K562 (cell line): ENCODE data around the gene EPN2.

ENCODE experiments used
- HNRNPH1 ChIP-seq: fragments of 200-400 bp; formaldehyde crosslinking; optimal IDR thresholded peaks from 2 replicates; pipeline ENCODE3; 2017; ENCODE audit warnings: low read depth, mild to moderate bottlenecking, low read length, moderate library complexity
- LEF1 ChIP-seq: fragments of 450-650 bp; IDR thresholded peaks from 2 replicates; pipeline ENCODE4 v1.6.1; 2016; ENCODE audit warnings: mild to moderate bottlenecking
- MCM2 ChIP-seq: fragments of 450-650 bp; IDR thresholded peaks from 2 replicates; pipeline ENCODE4 v1.6.1; 2017; ENCODE audit warnings: low read depth, mild to moderate bottlenecking
- ZNF232 ChIP-seq: sonication (generic); formaldehyde crosslinking; IDR thresholded peaks from 2 replicates; pipeline ENCODE4 v1.8.0; 2022; ENCODE audit warnings: mild to moderate bottlenecking, missing genetic modification reagents
- TF ChIP-seq, protein P1 (sequence below), 2 experiments: fragments of 450-650 bp; formaldehyde crosslinking in 1 of 2; IDR thresholded peaks; 2 replicates each; pipeline versions ENCODE4 v1.4.0 to v1.6.1; 2014 to 2020; ENCODE audit warnings: mild to moderate bottlenecking in 2 of 2, borderline replicate concordance in 1 of 2, low read depth in 1 of 2
- TF ChIP-seq, protein P2 (sequence below), 3 experiments: IDR thresholded peaks in 2 of 3; conservative IDR thresholded peaks in 1 of 3; 2 replicates each; pipeline ENCODE4 v1.5.1; 2011 to 2012; ENCODE audit warnings: low read length in 3 of 3, mild to moderate bottlenecking in 3 of 3, control low read depth in 2 of 3, improper control_type of control experiment in 1 of 3, inconsistent platforms in 1 of 3, low read depth in 1 of 3, mixed read lengths in 1 of 3, moderate library complexity in 1 of 3; ENCODE audit not compliant: insufficient read depth in 2 of 3

DNA sequence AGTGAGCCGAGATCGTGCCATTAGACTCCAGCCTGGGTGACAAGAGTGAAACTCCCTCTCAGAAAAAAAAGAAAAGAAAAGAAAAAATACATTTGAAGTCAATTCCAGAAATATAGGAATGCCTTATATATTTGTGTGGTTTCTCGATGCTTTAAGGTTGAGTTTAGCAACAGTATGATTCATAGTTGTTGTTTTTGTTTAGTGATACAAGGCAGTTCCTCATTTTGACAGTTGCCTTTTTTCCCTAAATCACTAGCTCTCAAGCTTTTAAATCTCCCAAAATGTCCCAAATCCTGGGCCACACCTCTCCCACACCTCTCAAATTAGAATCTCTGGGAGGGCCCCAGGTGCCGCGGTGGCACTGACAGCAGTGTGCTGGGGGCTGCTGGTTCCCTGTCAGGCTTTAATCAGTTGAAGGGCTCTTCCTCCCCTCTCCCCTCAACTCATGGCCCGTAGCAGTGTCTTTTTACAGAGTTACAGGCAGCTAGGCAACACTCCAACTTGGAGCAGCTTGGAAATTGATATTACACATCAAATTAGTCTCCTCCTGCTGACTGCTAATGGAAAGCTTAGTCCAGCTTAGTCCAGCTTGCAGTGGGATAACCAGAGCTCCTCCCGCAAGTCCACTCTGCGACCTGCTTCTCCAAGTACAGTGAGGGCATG, 58.4 kb downstream of the EPN2 start:
- TF ChIP-seq LEF1: no peak
- no peak for TF ChIP-seq ZNF232
- TF ChIP-seq, protein P1, sequence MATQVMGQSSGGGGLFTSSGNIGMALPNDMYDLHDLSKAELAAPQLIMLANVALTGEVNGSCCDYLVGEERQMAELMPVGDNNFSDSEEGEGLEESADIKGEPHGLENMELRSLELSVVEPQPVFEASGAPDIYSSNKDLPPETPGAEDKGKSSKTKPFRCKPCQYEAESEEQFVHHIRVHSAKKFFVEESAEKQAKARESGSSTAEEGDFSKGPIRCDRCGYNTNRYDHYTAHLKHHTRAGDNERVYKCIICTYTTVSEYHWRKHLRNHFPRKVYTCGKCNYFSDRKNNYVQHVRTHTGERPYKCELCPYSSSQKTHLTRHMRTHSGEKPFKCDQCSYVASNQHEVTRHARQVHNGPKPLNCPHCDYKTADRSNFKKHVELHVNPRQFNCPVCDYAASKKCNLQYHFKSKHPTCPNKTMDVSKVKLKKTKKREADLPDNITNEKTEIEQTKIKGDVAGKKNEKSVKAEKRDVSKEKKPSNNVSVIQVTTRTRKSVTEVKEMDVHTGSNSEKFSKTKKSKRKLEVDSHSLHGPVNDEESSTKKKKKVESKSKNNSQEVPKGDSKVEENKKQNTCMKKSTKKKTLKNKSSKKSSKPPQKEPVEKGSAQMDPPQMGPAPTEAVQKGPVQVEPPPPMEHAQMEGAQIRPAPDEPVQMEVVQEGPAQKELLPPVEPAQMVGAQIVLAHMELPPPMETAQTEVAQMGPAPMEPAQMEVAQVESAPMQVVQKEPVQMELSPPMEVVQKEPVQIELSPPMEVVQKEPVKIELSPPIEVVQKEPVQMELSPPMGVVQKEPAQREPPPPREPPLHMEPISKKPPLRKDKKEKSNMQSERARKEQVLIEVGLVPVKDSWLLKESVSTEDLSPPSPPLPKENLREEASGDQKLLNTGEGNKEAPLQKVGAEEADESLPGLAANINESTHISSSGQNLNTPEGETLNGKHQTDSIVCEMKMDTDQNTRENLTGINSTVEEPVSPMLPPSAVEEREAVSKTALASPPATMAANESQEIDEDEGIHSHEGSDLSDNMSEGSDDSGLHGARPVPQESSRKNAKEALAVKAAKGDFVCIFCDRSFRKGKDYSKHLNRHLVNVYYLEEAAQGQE (IDR thresholded peaks at IDR 0.05; ENCODE audit: borderline replicate concordance): no peak
- TF ChIP-seq, protein P1 (CRISPR knock-in tag; IDR thresholded peaks at IDR 0.05; ENCODE audit: low read depth): no peak
- no peak for TF ChIP-seq MCM2
- TF ChIP-seq HNRNPH1: no peak
- TF ChIP-seq, protein P2, sequence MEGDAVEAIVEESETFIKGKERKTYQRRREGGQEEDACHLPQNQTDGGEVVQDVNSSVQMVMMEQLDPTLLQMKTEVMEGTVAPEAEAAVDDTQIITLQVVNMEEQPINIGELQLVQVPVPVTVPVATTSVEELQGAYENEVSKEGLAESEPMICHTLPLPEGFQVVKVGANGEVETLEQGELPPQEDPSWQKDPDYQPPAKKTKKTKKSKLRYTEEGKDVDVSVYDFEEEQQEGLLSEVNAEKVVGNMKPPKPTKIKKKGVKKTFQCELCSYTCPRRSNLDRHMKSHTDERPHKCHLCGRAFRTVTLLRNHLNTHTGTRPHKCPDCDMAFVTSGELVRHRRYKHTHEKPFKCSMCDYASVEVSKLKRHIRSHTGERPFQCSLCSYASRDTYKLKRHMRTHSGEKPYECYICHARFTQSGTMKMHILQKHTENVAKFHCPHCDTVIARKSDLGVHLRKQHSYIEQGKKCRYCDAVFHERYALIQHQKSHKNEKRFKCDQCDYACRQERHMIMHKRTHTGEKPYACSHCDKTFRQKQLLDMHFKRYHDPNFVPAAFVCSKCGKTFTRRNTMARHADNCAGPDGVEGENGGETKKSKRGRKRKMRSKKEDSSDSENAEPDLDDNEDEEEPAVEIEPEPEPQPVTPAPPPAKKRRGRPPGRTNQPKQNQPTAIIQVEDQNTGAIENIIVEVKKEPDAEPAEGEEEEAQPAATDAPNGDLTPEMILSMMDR (IDR thresholded peaks at IDR 0.05 in 2 of 3, conservative IDR thresholded peaks at IDR 0.05 in 1 of 3; ENCODE audit: insufficient read depth in 2 of 3, low read depth in 1 of 3, low read length in 3 of 3): no peak
